Stimulated activated CD8-positive, alpha-beta memory T cell treated with anti-CD3 and anti-CD28 coated beads, Interleukin-7, amount 100 ng/mL, for 48 hours (primary cell): ENCODE measurements around the gene RASL12.
"Not testable (repeated sequence)": the region's sequence is repeated elsewhere in the genome, so short reads cannot be mapped to it uniquely, and the experiment has no call there.

Experiments
- DNase-seq, 2 donors: peaks; one replicate each; pipeline ENCODE4 v3.0.0-alpha.2; 2020; ENCODE audit warnings: low read depth in 1 of 2; ENCODE audit errors: extremely low read depth in 1 of 2

The RASL12 gene

GRCh38 chr15:65067645-65068402 is at the start of gene RASL12:
RASL12 (minus strand) TSS chr15:65067991; CDS start chr15:65067835, 156 bp downstream.
- DNase-seq = no peak

GRCh38 chr15:65115542-65115941 is 47.8 kb upstream of the RASL12 start:
- DNase-seq = no peak

- DNase-seq = no peak
Observed at GRCh38 chr15:65115086-65115485, 47.3 kb upstream of the RASL12 start, which contains the start of gene UBAP1L. UBAP1L (minus strand) TSS chr15:65115200; CDS start chr15:65106215, 8,985 bp downstream.

- DNase-seq = no peak
Observed at GRCh38 chr15:65110676-65111292, 43.0 kb upstream of the RASL12 start.

- DNase-seq = no peak
Observed at GRCh38 chr15:65106011-65106590, 38.3 kb upstream of the RASL12 start.

GRCh38 chr15:65105038-65105437 is 37.2 kb upstream of the RASL12 start:
- no peak for DNase-seq

GRCh38 chr15:65102912-65103311 is 35.1 kb upstream of the RASL12 start:
- no peak for DNase-seq

GRCh38 chr15:65101891-65102708 is 34.3 kb upstream of the RASL12 start:
- DNase-seq = no peak

- peak in 1 of 2 donors; percentile 42 for DNase-seq
Observed at GRCh38 chr15:65101411-65101890, 33.7 kb upstream of the RASL12 start.

GRCh38 chr15:65100442-65100841 is 32.7 kb upstream of the RASL12 start:
- DNase-seq = no peak

- not testable (repeated sequence) for DNase-seq
Observed at GRCh38 chr15:65099801-65100200, 32.0 kb upstream of the RASL12 start.

GRCh38 chr15:65099336-65099735 is 31.5 kb upstream of the RASL12 start:
- DNase-seq = no peak

GRCh38 chr15:65097651-65098263 is 30.0 kb upstream of the RASL12 start:
- no peak for DNase-seq

GRCh38 chr15:65096481-65097385 is 28.9 kb upstream of the RASL12 start:
- DNase-seq = no peak

GRCh38 chr15:65095747-65096104 is 27.9 kb upstream of the RASL12 start:
- no peak for DNase-seq

GRCh38 chr15:65095011-65095746 is 27.4 kb upstream of the RASL12 start:
- no peak for DNase-seq

GRCh38 chr15:65094294-65094995 is 26.7 kb upstream of the RASL12 start:
- no peak for DNase-seq

- not testable (repeated sequence) for DNase-seq
Observed at GRCh38 chr15:65093793-65094170, 26.0 kb upstream of the RASL12 start.
